ENCODE data around the gene CDIP1.

CDIP1 gene

GRCh38 chr16:4533490-4533889 is 5.1 kb downstream of the CDIP1 start:
- no peak for DNase-seq (ENCODE audit: low read depth)
- no peak for TF ChIP-seq CTCF (IDR thresholded peaks at IDR 0.05; ENCODE audit: low read length, missing control alignments)
- H3K4me3 ChIP-seq (replicated peaks; ENCODE audit: low read depth, low read length), result no peak overlapping the region

- no peak for DNase-seq (ENCODE audit: low read depth)
- no peak overlapping the region for H3K4me3 ChIP-seq (replicated peaks; ENCODE audit: low read depth, low read length)
- TF ChIP-seq CTCF (IDR thresholded peaks at IDR 0.05; ENCODE audit: low read length, missing control alignments), result no peak
Observed at GRCh38 chr16:4532238-4532637, 6.3 kb downstream of the CDIP1 start.

GRCh38 chr16:4531811-4532210 is 6.8 kb downstream of the CDIP1 start:
- TF ChIP-seq CTCF (IDR thresholded peaks at IDR 0.05; ENCODE audit: low read length, missing control alignments), result no peak
- DNase-seq (ENCODE audit: low read depth), result no peak
- no peak overlapping the region for H3K4me3 ChIP-seq (replicated peaks; ENCODE audit: low read depth, low read length)

GRCh38 chr16:4529085-4530060 is 9.2 kb downstream of the CDIP1 start:
- no peak for TF ChIP-seq CTCF (IDR thresholded peaks at IDR 0.05; ENCODE audit: low read length, missing control alignments)
- no peak overlapping the region for H3K4me3 ChIP-seq (replicated peaks; ENCODE audit: low read depth, low read length)
- DNase-seq (ENCODE audit: low read depth), result peak; percentile 16

- no peak overlapping the region for H3K4me3 ChIP-seq (replicated peaks; ENCODE audit: low read depth, low read length)
- TF ChIP-seq CTCF (IDR thresholded peaks at IDR 0.05; ENCODE audit: low read length, missing control alignments), result no peak
- no peak for DNase-seq (ENCODE audit: low read depth)
Observed at GRCh38 chr16:4525634-4526277, 12.8 kb downstream of the CDIP1 start.

- no peak for DNase-seq (ENCODE audit: low read depth)
- no peak for TF ChIP-seq CTCF (IDR thresholded peaks at IDR 0.05; ENCODE audit: low read length, missing control alignments)
- no peak overlapping the region for H3K4me3 ChIP-seq (replicated peaks; ENCODE audit: low read depth, low read length)
Observed at GRCh38 chr16:4525069-4525468, 13.5 kb downstream of the CDIP1 start.
